Vagina (tissue), 2 donors: ENCODE data around the gene MTA3. TPM values are rescaled to one million over a fixed set of nuclear protein-coding genes. Genes with fewer than 3 reads are reported as not detected.

Experiments
- DNase-seq, 2 donors: peaks; one replicate each; pipeline ENCODE4 v3.0.0-alpha.2; 2017; ENCODE audit errors: extremely low spot score in 2 of 2
- H3K27ac ChIP-seq: fragments of 200-600 bp; sonication (generic); one replicate; pipeline ENCODE4 v1.5.1; 2019
- H3K27me3 ChIP-seq: fragments of 200-600 bp; sonication (generic); one replicate; pipeline ENCODE4 v1.5.1; 2019
- H3K36me3 ChIP-seq, 2 donors: fragments of 200-600 bp; sonication (generic); one replicate each; pipeline ENCODE4 v1.5.1; 2017 to 2019
- H3K4me1 ChIP-seq: fragments of 200-600 bp; sonication (generic); one replicate; pipeline ENCODE4 v1.5.1; 2019
- H3K4me3 ChIP-seq, 2 donors: fragments of 200-600 bp; sonication (generic); 1 replicate in 1 of 2; 2 replicates in 1 of 2; pipeline ENCODE4 v1.5.1; 2016 to 2019
- H3K9me3 ChIP-seq: fragments of 200-600 bp; sonication (generic); one replicate; pipeline ENCODE4 v1.5.1; 2019
- POLR2A ChIP-seq, 2 donors: fragments of 450-650 bp; IDR thresholded peaks; one replicate each; pipeline ENCODE4 v1.6.1; 2017; ENCODE audit warnings: antibody characterized with exemption in 2 of 2, mild to moderate bottlenecking in 2 of 2, moderate library complexity in 2 of 2
- POLR2AphosphoS5 ChIP-seq, 2 donors: sonication (generic); formaldehyde crosslinking; IDR thresholded peaks; one replicate each; pipeline ENCODE4 v1.9.0; 2017; ENCODE audit warnings: antibody characterized with exemption in 2 of 2, mild to moderate bottlenecking in 2 of 2, low read depth in 1 of 2; ENCODE audit not compliant: insufficient read depth in 1 of 2
- intact Hi-C: fragments of 100-400 bp; cut with DNase I; formaldehyde crosslinking; loops from one replicate; pipeline ENCODE4 v1.15.1; 2023
- total RNA-seq: library from RNA; depleted of rRNA; stranded (reverse); fragments of >200 nt; gene quantifications from one replicate; pipeline ENCODE4 v1.2.3, GENCODE V29; 2016
- TF ChIP-seq, protein P1 (sequence below), 3 experiments: fragments of 450-650 bp in 2 of 3; fragments of 200-600 bp in 1 of 3; sonication (generic) in 1 of 3; IDR thresholded peaks; one replicate each; pipeline ENCODE4 v1.5.1; 2017 to 2019; ENCODE audit warnings: antibody characterized with exemption in 3 of 3, mild to moderate bottlenecking in 2 of 3, moderate library complexity in 2 of 3

Gene MTA3
- total RNA-seq, 1 donor from 2014 or later: 46.7 TPM

DNA sequence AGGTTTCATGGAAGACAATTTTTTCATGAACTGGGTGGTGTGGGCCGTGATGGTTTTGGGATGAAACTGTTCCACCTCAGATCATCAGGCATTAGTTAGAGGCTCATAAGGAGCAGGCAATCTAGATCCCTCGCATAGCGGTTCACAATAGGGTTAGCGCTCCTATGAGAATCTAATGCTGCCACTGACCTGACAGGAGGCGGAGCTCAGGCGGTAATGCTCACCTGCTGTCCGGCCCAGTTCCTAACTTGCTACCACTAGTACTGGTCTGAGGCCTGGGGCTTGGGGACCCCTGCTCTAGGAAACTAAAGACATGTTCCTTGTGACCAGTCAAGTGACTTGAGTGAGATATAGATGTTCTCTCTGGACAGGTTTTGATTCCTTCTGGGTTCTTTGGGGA is 146.3 kb downstream of the MTA3 start:
- Histone ChIP-seq H3K27ac (no peak overlapping the region), H3K4me3 (no peak overlapping the region), H3K27me3 (no peaks in the 10 kb centered on the region), H3K36me3 (no peaks in the 10 kb centered on the region), H3K9me3 (no peaks in the 10 kb centered on the region), H3K4me1 (no peaks in the 10 kb centered on the region)
- TF ChIP-seq POLR2A (IDR thresholded peaks at IDR 0.05) (no peak), POLR2AphosphoS5 (IDR thresholded peaks at IDR 0.05; ENCODE audit: insufficient read depth in 1 of 2, low read depth in 1 of 2) (no peak)
- TF ChIP-seq, protein P1, sequence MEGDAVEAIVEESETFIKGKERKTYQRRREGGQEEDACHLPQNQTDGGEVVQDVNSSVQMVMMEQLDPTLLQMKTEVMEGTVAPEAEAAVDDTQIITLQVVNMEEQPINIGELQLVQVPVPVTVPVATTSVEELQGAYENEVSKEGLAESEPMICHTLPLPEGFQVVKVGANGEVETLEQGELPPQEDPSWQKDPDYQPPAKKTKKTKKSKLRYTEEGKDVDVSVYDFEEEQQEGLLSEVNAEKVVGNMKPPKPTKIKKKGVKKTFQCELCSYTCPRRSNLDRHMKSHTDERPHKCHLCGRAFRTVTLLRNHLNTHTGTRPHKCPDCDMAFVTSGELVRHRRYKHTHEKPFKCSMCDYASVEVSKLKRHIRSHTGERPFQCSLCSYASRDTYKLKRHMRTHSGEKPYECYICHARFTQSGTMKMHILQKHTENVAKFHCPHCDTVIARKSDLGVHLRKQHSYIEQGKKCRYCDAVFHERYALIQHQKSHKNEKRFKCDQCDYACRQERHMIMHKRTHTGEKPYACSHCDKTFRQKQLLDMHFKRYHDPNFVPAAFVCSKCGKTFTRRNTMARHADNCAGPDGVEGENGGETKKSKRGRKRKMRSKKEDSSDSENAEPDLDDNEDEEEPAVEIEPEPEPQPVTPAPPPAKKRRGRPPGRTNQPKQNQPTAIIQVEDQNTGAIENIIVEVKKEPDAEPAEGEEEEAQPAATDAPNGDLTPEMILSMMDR (IDR thresholded peaks at IDR 0.05): no peak
- intact Hi-C loops: no loop called here
- DNase-seq: no peak

DNA sequence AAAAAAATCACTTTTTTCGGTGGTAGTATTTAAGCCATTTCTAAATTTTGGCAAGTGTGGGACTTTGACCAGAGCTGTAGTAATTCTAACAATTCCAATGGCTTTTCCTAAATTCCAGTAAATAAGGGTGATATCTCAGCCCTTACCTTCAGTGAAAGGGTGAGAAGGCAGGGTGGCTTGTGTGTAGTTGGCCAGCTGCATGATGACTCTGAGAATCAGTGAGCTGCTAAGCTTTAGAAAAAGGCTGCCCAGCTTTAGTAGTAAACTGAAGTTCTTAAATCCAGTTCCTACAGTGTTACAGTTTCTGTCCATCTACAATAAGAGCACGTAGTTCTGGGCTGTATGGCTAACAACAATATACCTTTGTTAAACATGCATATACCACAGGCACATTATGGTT is 153.5 kb downstream of the MTA3 start:
- Histone ChIP-seq H3K4me3 (no peak overlapping the region), H3K9me3 (no peaks in the 10 kb centered on the region), H3K4me1 (no peaks in the 10 kb centered on the region), H3K36me3 (no peaks in the 10 kb centered on the region), H3K27ac (no peak overlapping the region), H3K27me3 (no peaks in the 10 kb centered on the region)
- TF ChIP-seq POLR2A (IDR thresholded peaks at IDR 0.05) (no peak), POLR2AphosphoS5 (IDR thresholded peaks at IDR 0.05; ENCODE audit: insufficient read depth in 1 of 2, low read depth in 1 of 2) (no peak)
- TF ChIP-seq, protein P1 (IDR thresholded peaks at IDR 0.05): no peak
- intact Hi-C loops: no loop called here
- DNase-seq: no peak

DNA sequence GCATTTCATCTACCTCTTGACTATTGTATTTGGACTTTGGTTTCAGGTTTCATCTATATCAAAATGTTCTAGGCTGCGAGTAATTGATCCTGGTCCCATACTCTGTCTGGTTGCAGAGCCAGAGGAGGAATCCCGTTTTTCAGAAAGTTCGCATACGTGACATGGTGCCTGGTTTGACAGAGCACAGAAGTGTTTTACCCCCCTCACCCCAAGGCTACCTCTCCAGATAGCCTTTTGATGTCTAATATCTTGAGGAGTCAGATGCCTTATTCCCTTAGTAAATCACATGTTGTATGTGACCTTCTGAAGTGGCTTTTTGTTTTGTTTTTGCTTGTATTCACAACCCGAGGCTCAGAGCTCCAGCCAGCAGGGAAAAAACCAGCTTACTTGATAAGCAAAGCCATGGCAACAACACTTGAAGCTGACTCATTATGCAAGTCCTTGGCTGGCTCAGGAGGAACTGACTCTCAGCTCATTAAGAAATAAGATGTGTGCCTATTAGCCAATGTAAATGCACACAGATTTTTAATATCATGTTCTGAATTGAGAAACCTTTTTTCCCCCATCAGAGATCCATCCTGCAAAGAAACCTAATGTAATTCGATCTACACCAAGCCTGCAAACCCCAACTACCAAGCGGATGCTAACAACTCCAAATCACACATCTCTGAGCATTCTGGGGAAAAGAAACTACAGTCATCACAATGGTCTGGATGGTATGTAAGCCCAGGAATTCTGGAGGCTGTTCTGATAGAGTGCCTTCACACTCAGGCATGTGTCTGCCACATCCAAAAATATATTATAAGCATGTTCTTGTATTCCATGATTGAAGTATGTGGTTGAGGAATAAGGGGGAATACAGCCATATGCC is 154.1 kb downstream of the MTA3 start:
- Histone ChIP-seq H3K27me3 (no peaks in the 10 kb centered on the region), H3K4me1 (no peaks in the 10 kb centered on the region), H3K27ac (peak overlapping the region; percentile 20), H3K9me3 (no peaks in the 10 kb centered on the region), H3K36me3 (no peaks in the 10 kb centered on the region), H3K4me3 (no peak overlapping the region)
- no peak for DNase-seq
- intact Hi-C loops: no loop called here
- TF ChIP-seq, protein P1 (IDR thresholded peaks at IDR 0.05): no peak
- TF ChIP-seq POLR2AphosphoS5 (IDR thresholded peaks at IDR 0.05; ENCODE audit: insufficient read depth in 1 of 2, low read depth in 1 of 2) (no peak), POLR2A (IDR thresholded peaks at IDR 0.05) (no peak)

DNA sequence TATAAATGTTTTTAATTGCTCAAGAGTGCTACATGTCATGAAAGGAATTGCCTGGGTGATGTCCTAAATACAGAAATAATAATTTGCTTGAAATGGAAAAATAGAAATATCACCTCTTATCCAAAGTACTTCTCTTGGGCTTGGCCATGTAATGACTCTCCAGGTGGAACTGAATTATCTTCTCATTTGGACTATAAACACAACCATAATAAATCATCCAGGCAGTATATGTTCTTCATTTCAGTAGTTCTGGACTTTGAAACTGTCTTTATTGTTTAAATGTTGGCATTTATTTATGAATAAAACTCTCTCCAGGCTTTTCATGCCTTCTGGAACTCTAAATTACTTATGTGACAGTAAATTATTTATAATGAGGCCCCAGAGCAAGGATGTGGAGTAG is 155.0 kb downstream of the MTA3 start:
- no peaks in the 10 kb centered on the region for H3K36me3 ChIP-seq
- intact Hi-C loops: no loop called here
- no peak for DNase-seq
- TF ChIP-seq POLR2A (IDR thresholded peaks at IDR 0.05) (no peak), POLR2AphosphoS5 (IDR thresholded peaks at IDR 0.05; ENCODE audit: insufficient read depth in 1 of 2, low read depth in 1 of 2) (no peak)
- TF ChIP-seq, protein P1 (IDR thresholded peaks at IDR 0.05): no peak
- H3K27ac ChIP-seq: no peak overlapping the region
- no peaks in the 10 kb centered on the region for H3K9me3 ChIP-seq
- H3K4me1 ChIP-seq: no peaks in the 10 kb centered on the region
- H3K4me3 ChIP-seq: no peak overlapping the region
- H3K27me3 ChIP-seq: no peaks in the 10 kb centered on the region

DNA sequence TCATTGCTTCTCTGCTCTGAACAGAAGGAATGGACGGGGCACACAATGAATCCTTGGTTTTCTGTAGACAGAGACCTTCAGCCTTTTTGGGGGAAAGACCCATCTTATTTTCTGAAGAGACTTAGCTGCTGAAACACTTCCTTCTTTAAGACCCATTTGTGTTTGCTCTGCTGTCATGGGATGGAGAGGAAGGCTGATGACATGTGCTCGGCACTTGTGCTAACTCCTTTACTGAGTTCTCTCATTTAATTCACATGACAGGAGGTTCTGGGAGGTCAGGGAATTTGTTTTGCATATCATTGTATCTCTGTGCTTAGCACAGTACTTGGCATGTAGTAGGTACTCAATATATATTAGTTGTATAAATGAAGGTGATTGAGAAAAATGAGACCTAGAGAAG is 156.5 kb downstream of the MTA3 start:
- no peak overlapping the region for H3K27ac ChIP-seq
- H3K4me1 ChIP-seq: no peaks in the 10 kb centered on the region
- no peak for DNase-seq
- intact Hi-C loops: no loop called here
- no peaks in the 10 kb centered on the region for H3K27me3 ChIP-seq
- no peak overlapping the region for H3K4me3 ChIP-seq
- no peaks in the 10 kb centered on the region for H3K36me3 ChIP-seq
- TF ChIP-seq POLR2A (IDR thresholded peaks at IDR 0.05) (no peak), POLR2AphosphoS5 (IDR thresholded peaks at IDR 0.05; ENCODE audit: insufficient read depth in 1 of 2, low read depth in 1 of 2) (no peak)
- TF ChIP-seq, protein P1 (IDR thresholded peaks at IDR 0.05): no peak
- H3K9me3 ChIP-seq: no peaks in the 10 kb centered on the region
